DND-41 (cell line): Measurements from ENCODE around the gene HIC1.

Experiments used
- ATAC-seq: fragments of 200-7000 bp; cut with Tn5 transposase; 3 replicates; pipeline ENCODE4 v1.9.1; 2021; ENCODE audit warnings: low read depth; ENCODE audit not compliant: insufficient read depth
- DNase-seq: peaks from one replicate; pipeline ENCODE4 v3.0.0-alpha.2; 2020
- H2AFZ ChIP-seq: 2 replicates; pipeline ENCODE4 v1.6.0; 2012; ENCODE audit warnings: low read depth, low read length
- H3K27ac ChIP-seq: 2 replicates; pipeline ENCODE4 v1.5.1; 2012; ENCODE audit warnings: low read length, inconsistent platforms
- H3K27me3 ChIP-seq: fragments of 200-600 bp; sonication (generic); 2 replicates; pipeline ENCODE4 v1.6.0; 2012; ENCODE audit warnings: low read length, mild to moderate bottlenecking, inconsistent platforms; ENCODE audit not compliant: insufficient read depth, poor library complexity
- H3K36me3 ChIP-seq: 2 replicates; pipeline ENCODE4 v1.5.1; 2012; ENCODE audit warnings: low read length, inconsistent platforms; ENCODE audit not compliant: insufficient read depth
- H3K4me1 ChIP-seq: 2 replicates; pipeline ENCODE4 v1.5.1; 2012; ENCODE audit warnings: mild to moderate bottlenecking, low read length; ENCODE audit not compliant: insufficient read depth
- H3K4me2 ChIP-seq: 2 replicates; pipeline ENCODE4 v1.6.0; 2012; ENCODE audit warnings: mild to moderate bottlenecking, moderate library complexity, low read length, inconsistent platforms; ENCODE audit not compliant: insufficient read depth
- H3K4me3 ChIP-seq, 2 experiments: fragments of 200-600 bp in 1 of 2; shearing (Covaris generic) in 1 of 2; 2 replicates each; pipeline ENCODE4 v1.5.1; 2012 to 2016; ENCODE audit warnings: inconsistent platforms in 2 of 2, low read length in 2 of 2, mild to moderate bottlenecking in 2 of 2, low read depth in 1 of 2, moderate library complexity in 1 of 2
- H3K79me2 ChIP-seq: 2 replicates; pipeline ENCODE4 v1.6.0; 2012; ENCODE audit warnings: low read length, inconsistent platforms; ENCODE audit not compliant: insufficient read depth
- H3K9ac ChIP-seq: 2 replicates; pipeline ENCODE4 v1.6.0; 2012; ENCODE audit warnings: low read depth, mild to moderate bottlenecking, inconsistent platforms, low read length, moderate library complexity
- H3K9me3 ChIP-seq: 2 replicates; pipeline ENCODE4 v1.5.1; 2012; ENCODE audit warnings: low read length, moderate library complexity, mild to moderate bottlenecking, inconsistent platforms; ENCODE audit not compliant: insufficient read depth, severe bottlenecking
- H4K20me1 ChIP-seq: 2 replicates; pipeline ENCODE4 v1.6.0; 2012; ENCODE audit warnings: low read length; ENCODE audit not compliant: insufficient read depth
- CTCF ChIP-seq: IDR thresholded peaks from 2 replicates; pipeline ENCODE4 v1.5.1; 2012; ENCODE audit warnings: borderline replicate concordance, low read length, moderate library complexity, mild to moderate bottlenecking; ENCODE audit not compliant: poor library complexity, severe bottlenecking; ENCODE audit errors: extremely low read depth
- EZH2 ChIP-seq: IDR thresholded peaks from 3 replicates; pipeline ENCODE4 v1.6.1; 2012; ENCODE audit warnings: borderline replicate concordance, low read depth, mild to moderate bottlenecking, moderate library complexity, low read length, inconsistent platforms; ENCODE audit not compliant: severe bottlenecking

HIC1 gene

GRCh38 chr17:2051061-2051932 is 3.6 kb upstream of the HIC1 start:
- Histone ChIP-seq H3K4me1 (peaks cover 67% of the 10 kb centered on the region), H3K9me3 (no peaks in the 10 kb centered on the region), H3K27me3 (peaks cover 39% of the 10 kb centered on the region), H3K4me2 (peak overlapping the region; percentile 76), H3K9ac (no peak overlapping the region), H3K27ac (no peak overlapping the region), H3K36me3 (no peaks in the 10 kb centered on the region), H2AFZ (no peak overlapping the region), H3K4me3 (no peak overlapping the region), H3K79me2 (no peaks in the 10 kb centered on the region), H4K20me1 (peaks cover 28% of the 10 kb centered on the region)
- DNase-seq: no peak
- no peak for ATAC-seq
- TF ChIP-seq CTCF: no peak
- TF ChIP-seq EZH2: peak; percentile 61

DNA sequence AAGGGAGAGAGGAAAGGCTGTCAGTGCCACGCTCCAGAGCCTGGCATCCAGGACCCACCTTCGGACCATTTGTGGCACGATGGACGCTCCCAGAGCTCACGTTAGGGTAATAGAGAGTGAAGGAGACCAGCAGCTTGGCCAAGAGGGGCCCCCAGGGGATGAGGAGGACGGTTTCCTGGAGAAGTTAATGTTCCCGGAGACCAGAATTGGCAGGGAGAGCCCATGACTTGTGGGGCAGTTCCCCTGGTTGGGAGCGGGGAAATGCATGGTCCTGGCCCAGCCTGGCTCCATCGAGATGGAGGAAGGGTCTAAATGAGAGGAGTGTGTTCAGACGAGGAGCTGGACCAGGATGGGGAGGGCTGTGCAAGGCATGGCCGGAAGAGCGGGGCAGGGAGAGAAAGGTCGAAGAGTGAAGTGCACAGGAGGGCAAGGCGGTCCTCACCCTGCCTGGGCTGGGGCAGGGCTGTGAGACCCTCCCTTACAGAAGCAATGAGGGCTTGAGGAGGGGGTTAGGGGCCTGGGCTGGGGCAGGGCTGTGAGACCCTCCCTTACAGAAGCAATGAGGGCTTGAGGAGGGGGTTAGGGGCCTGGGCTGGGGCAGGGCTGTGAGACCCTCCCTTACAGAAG is 2.9 kb upstream of the HIC1 start:
- no peak for DNase-seq
- Histone ChIP-seq H3K4me2 (peak overlapping the region; percentile 46), H3K27ac (no peak overlapping the region), H3K27me3 (peaks cover 39% of the 10 kb centered on the region), H3K79me2 (no peaks in the 10 kb centered on the region), H3K4me1 (peaks cover 70% of the 10 kb centered on the region), H3K36me3 (no peaks in the 10 kb centered on the region), H3K4me3 (no peak overlapping the region), H3K9me3 (no peaks in the 10 kb centered on the region), H4K20me1 (peaks cover 29% of the 10 kb centered on the region), H3K9ac (no peak overlapping the region), H2AFZ (no peak overlapping the region)
- TF ChIP-seq EZH2 (peak; percentile 7), CTCF (no peak)
- ATAC-seq: no peak

- Histone ChIP-seq H3K27ac (no peak overlapping the region; the same call in 1 of the 2 replicates), H3K4me1 (peaks cover 68% of the 10 kb centered on the region)
- peak; percentile 65 for DNase-seq
Observed at GRCh38 chr17:2053380-2054261, 1.3 kb upstream of the HIC1 start.

More at GRCh38 chr17:2053380-2054261, 1.3 kb upstream of the HIC1 start:
- ATAC-seq: peak; percentile 39
- H4K20me1 ChIP-seq: peaks cover 29% of the 10 kb centered on the region
- H3K79me2 ChIP-seq: no peaks in the 10 kb centered on the region
- peak overlapping the region; percentile 55; the same call in 1 of the 2 replicates for H3K9ac ChIP-seq
- H3K36me3 ChIP-seq: no peaks in the 10 kb centered on the region
- TF ChIP-seq EZH2: peak; percentile 60
- peak; percentile 74 for TF ChIP-seq CTCF
- H3K27me3 ChIP-seq: peaks cover 39% of the 10 kb centered on the region
- H2AFZ ChIP-seq: peak overlapping the region; percentile 49; the same call in 1 of the 2 replicates
- H3K9me3 ChIP-seq: no peaks in the 10 kb centered on the region
- H3K4me2 ChIP-seq: peak overlapping the region; percentile 99
- H3K4me3 ChIP-seq: peak overlapping the region; percentile 30 to 65; a peak in 3 of 4 replicates
